ENCODE measurements around the gene DENND1C.

The DENND1C gene

DNA sequence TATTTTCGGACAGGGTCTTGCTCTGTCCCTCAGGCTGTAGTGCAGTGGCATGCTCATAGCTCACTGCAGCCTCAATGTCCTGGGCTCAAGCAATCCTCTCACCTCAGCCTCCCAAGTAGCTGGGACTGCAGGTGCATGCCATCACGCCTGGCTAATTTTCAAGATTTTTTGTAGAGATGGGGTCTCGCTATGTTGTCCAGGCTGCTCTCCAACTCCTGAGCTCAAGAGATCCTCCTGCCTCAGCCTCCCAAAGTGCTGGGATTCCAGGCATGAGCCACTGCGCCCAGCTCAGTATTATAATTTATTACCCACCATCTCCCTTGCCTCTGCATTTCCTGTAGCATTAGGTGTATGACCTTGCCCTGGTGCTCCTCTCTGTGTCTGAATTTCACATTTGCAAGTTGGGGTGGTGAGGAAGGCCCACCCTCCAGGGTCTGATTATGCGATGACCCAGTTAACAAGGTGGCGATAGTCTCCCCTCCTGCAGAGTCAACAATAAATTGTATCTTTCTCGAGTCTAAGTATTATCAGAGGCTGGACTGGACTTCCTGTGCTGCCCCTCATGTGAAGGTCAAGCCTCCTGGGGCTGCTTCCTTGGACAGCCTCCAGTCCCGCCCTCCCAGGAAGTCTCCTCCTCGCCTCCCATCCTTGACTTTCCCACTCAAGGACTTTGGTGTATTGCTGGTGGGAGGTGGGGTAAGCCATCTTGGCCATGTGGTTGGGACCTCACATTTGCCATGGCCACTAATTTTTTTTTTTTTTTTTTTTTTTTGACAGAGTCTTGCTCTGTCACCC is 22.0 kb upstream of the DENND1C start:
- H3K4me1 ChIP-seq (ENCODE audit: control insufficient read depth in 1 of 2, insufficient read depth in 2 of 2, low read length in 2 of 2) = no peaks in the 10 kb centered on the region
- H3K36me3 ChIP-seq (ENCODE audit: control insufficient read depth in 1 of 2, insufficient read depth in 2 of 2, low read length in 2 of 2) = no peaks in the 10 kb centered on the region
- H3K27me3 ChIP-seq (ENCODE audit: control insufficient read depth in 1 of 2, insufficient read depth in 2 of 2, low read length in 2 of 2) = peaks cover 18 to 23% of the 10 kb centered on the region in 2 donors
- H3K27ac ChIP-seq (ENCODE audit: low read depth, low read length) = no peak overlapping the region
- no peak overlapping the region for H3K4me3 ChIP-seq (ENCODE audit: low read depth in 1 of 2, low read length in 2 of 2)
- no peaks in the 10 kb centered on the region for H3K9me3 ChIP-seq (ENCODE audit: control insufficient read depth in 1 of 2, low read length in 2 of 2)
- H3K9ac ChIP-seq (ENCODE audit: low read depth in 1 of 2, low read length in 2 of 2) = no peak overlapping the region

DNA sequence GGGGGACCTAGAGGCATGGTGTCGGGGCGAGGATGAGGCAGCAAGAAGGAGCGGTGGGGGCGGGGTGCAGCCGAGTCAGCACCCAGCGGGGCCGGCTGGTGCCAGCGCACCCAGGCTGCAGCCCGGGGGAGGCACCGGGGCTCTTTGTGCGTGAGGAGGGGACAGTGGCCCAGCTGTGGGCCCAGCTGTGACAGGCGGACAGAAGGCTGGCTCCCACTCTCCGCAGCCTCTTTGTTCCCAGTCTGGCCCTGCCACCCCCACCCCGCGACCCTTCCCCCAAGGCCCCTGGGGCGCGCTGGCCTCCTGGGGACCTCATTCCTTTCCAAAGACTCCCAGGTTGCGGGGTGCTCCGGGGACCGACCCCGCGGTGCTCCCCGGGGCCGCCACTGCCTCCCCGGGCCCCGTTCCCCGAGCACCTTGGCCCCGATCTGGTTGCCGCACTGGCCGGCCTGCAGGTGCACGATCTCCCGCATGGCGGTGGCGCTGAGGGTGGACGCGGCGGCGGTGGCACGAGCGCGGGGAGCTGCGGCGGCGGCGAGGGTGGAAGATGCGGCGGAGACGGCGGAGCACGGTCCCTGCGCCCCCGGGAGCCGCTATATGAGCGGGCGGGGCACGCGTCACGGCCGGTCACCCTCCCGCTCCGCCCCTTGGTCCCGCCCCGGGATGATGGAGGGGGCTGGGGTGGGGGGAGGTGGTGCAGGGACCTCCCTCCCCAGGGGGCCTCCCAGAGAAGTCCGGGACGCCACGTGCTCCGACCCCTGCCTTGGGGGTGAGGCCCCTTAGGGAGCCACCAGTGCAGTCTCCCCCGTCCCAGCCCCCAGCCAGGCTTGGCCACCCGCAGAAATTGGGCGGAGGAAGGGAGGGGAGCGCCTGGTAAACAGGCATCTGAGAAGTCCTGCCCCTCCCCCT is 20.4 kb upstream of the DENND1C start, which contains the start of gene TUBB4A:
Gene TUBB4A, minus strand, starts transcription at position 570 of the 909 bp plus-strand sequence. Its CDS starts 97 bp downstream, at position 473.
- H3K27ac ChIP-seq (ENCODE audit: low read depth, low read length) = no peak within 1 kb of the TSS
- H3K4me1 ChIP-seq (ENCODE audit: control insufficient read depth in 1 of 2, insufficient read depth in 2 of 2, low read length in 2 of 2) = no peaks in the 10 kb centered on the region
- H3K4me3 ChIP-seq (ENCODE audit: low read depth in 1 of 2, low read length in 2 of 2) = peak within 1 kb of the TSS; percentile 8 to 43
- H3K9me3 ChIP-seq (ENCODE audit: control insufficient read depth in 1 of 2, low read length in 2 of 2) = no peaks in the 10 kb centered on the region
- H3K9ac ChIP-seq (ENCODE audit: low read depth in 1 of 2, low read length in 2 of 2) = no peak within 1 kb of the TSS
- H3K36me3 ChIP-seq (ENCODE audit: control insufficient read depth in 1 of 2, insufficient read depth in 2 of 2, low read length in 2 of 2) = no peaks in the 10 kb centered on the region
- H3K27me3 ChIP-seq (ENCODE audit: control insufficient read depth in 1 of 2, insufficient read depth in 2 of 2, low read length in 2 of 2) = peaks cover 21 to 23% of the 10 kb centered on the region in 2 donors

DNA sequence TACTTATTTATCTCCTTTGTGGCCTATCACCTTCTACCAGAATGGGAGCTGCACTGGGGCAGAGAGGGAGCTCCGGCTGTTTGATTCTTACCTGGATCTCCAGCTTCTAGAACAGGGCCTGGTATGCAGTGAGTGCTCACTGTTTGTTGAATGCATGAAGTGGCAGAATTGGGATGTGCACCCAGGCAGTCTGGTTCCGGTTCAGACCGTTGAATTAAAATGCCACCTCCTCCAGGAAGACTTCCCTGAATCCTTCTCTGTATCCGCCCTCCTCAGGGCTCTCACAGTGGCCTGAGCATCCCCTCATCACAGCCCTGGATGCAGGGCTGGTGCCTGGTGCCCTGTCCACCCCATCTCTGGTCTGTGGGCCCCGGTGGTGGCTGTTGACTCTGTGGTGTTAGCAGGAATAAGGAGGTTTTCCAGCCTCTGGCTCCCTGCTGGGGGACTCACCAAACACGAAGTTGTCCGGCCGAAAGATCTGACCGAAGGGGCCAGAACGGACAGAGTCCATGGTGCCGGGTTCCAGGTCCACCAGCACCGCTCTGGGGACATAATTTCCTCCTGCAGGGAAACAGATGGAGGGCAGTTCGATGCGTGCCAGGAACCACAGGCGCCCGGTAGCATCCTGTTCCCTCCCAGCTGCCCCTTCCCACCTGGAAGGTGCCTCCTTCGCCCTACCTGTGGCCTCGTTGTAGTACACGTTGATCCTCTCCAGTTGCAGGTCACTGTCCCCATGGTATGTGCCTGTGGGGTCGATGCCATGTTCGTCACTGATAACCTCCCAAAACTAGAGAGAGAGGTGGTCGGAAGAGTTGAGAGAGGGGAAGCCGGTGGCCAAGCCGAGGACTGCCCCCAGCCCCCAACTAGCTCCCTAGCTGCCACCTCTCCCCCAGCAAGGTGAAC is 19.5 kb upstream of the DENND1C start:
- H3K9me3 ChIP-seq (ENCODE audit: control insufficient read depth in 1 of 2, low read length in 2 of 2) = no peaks in the 10 kb centered on the region
- peaks cover 21 to 23% of the 10 kb centered on the region in 2 donors for H3K27me3 ChIP-seq (ENCODE audit: control insufficient read depth in 1 of 2, insufficient read depth in 2 of 2, low read length in 2 of 2)
- H3K4me1 ChIP-seq (ENCODE audit: control insufficient read depth in 1 of 2, insufficient read depth in 2 of 2, low read length in 2 of 2) = no peaks in the 10 kb centered on the region
- H3K4me3 ChIP-seq (ENCODE audit: low read depth in 1 of 2, low read length in 2 of 2) = no peak overlapping the region
- H3K27ac ChIP-seq (ENCODE audit: low read depth, low read length) = no peak overlapping the region
- H3K36me3 ChIP-seq (ENCODE audit: control insufficient read depth in 1 of 2, insufficient read depth in 2 of 2, low read length in 2 of 2) = no peaks in the 10 kb centered on the region
- no peak overlapping the region for H3K9ac ChIP-seq (ENCODE audit: low read depth in 1 of 2, low read length in 2 of 2)

DNA sequence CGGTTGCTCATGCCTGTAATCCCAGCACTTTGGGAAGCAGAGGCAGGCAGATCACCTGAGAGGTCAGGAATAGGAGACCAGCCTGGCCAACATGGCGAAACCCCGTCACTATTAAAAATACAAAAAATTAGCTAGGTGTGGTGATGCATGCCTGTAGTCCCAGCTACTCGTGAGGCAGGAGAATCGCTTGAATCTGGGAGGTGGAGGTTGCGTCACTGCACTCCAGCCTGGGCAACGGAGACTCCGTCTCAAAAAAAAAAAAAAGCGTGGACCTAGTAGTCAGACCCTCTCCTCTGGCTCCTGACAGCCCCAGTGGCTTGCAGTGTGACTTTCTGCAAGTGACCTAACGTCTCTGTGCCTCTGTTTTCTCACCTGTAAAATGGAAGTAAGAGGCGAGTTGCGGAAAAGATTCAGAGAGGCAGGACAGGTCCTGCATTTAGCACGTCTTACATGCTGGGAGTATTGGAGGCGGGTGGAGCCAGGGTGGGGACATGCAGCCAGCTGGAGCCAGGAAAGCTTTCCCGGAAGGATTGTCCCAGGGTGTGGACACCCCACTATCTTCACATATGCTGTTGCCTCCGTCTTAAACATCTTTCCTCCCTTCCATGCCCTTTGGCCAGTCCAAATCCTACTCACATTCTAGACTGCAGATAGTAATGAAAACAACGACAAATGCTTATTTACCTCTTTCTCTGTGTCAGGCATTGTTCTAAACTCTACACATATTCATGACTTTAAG is 17.6 kb upstream of the DENND1C start:
- no peaks in the 10 kb centered on the region for H3K9me3 ChIP-seq (ENCODE audit: control insufficient read depth in 1 of 2, low read length in 2 of 2)
- no peaks in the 10 kb centered on the region for H3K36me3 ChIP-seq (ENCODE audit: control insufficient read depth in 1 of 2, insufficient read depth in 2 of 2, low read length in 2 of 2)
- no peak overlapping the region for H3K4me3 ChIP-seq (ENCODE audit: low read depth in 1 of 2, low read length in 2 of 2)
- no peak overlapping the region for H3K27ac ChIP-seq (ENCODE audit: low read depth, low read length)
- no peak overlapping the region for H3K9ac ChIP-seq (ENCODE audit: low read depth in 1 of 2, low read length in 2 of 2)
- H3K27me3 ChIP-seq (ENCODE audit: control insufficient read depth in 1 of 2, insufficient read depth in 2 of 2, low read length in 2 of 2) = peaks cover 21 to 23% of the 10 kb centered on the region in 2 donors
- H3K4me1 ChIP-seq (ENCODE audit: control insufficient read depth in 1 of 2, insufficient read depth in 2 of 2, low read length in 2 of 2) = no peaks in the 10 kb centered on the region

DNA sequence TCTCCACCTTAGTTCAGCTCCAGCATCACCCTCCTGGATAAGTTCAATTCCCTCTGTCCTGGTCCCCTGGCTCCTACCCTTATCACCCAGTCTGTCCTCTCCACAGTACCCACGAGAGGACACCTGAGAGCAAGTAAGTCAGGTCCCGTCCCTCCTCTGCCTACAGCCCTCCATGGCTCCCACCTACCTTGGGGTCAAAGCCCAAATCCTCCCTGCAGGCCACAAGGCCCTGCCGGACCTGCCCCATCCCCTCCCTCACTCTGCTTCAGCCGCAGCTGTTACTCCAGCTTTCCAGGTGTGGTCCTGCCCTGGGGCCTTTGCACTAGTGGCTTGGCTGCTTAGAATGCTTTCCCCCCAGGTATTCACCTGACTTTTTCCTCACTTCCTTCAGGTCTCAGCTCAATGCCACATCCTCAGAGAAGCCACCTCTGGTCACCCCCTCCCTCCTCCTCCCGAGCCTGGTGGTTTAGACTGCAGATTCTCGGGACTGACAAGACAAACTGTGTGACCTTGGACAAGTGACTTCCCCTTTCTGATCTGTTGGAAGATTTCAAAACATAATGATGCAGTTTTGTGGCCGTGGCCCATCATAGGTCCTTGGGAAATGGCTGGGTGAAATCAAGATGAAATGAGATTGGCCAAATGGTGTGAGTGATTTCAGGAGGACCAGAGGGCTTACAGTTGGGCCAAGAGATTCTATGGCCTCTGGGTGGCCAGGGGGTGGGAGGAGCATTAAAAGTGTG is 16.9 kb upstream of the DENND1C start:
- H3K9ac ChIP-seq (ENCODE audit: low read depth in 1 of 2, low read length in 2 of 2) = no peak overlapping the region
- H3K27ac ChIP-seq (ENCODE audit: low read depth, low read length) = no peak overlapping the region
- H3K36me3 ChIP-seq (ENCODE audit: control insufficient read depth in 1 of 2, insufficient read depth in 2 of 2, low read length in 2 of 2) = no peaks in the 10 kb centered on the region
- no peaks in the 10 kb centered on the region for H3K4me1 ChIP-seq (ENCODE audit: control insufficient read depth in 1 of 2, insufficient read depth in 2 of 2, low read length in 2 of 2)
- peaks cover 21 to 23% of the 10 kb centered on the region in 2 donors for H3K27me3 ChIP-seq (ENCODE audit: control insufficient read depth in 1 of 2, insufficient read depth in 2 of 2, low read length in 2 of 2)
- no peak overlapping the region for H3K4me3 ChIP-seq (ENCODE audit: low read depth in 1 of 2, low read length in 2 of 2)
- H3K9me3 ChIP-seq (ENCODE audit: control insufficient read depth in 1 of 2, low read length in 2 of 2) = no peaks in the 10 kb centered on the region

DNA sequence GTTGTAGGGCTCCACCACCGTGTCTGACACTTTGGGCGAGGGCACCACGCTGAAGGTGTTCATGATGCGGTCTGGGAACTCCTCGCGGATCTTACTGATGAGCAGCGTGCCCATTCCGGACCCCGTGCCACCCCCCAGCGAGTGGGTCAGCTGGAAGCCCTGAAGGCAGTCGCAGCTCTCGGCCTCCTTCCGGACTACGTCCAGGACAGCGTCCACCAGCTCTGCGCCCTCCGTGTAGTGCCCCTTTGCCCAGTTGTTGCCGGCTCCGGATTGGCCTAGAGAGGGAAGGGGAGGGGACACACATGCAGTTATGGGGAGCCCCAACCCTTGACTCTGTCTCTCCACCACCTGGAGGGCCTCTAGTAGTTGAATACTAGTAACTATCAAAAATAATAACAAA is 14.4 kb upstream of the DENND1C start:
- no peak overlapping the region for H3K9ac ChIP-seq (ENCODE audit: low read depth in 1 of 2, low read length in 2 of 2)
- peaks cover 4 to 9% of the 10 kb centered on the region in 2 donors for H3K27me3 ChIP-seq (ENCODE audit: control insufficient read depth in 1 of 2, insufficient read depth in 2 of 2, low read length in 2 of 2)
- no peak overlapping the region for H3K27ac ChIP-seq (ENCODE audit: low read depth, low read length)
- H3K36me3 ChIP-seq (ENCODE audit: control insufficient read depth in 1 of 2, insufficient read depth in 2 of 2, low read length in 2 of 2) = no peaks in the 10 kb centered on the region
- H3K4me1 ChIP-seq (ENCODE audit: control insufficient read depth in 1 of 2, insufficient read depth in 2 of 2, low read length in 2 of 2) = no peaks in the 10 kb centered on the region
- no peaks in the 10 kb centered on the region for H3K9me3 ChIP-seq (ENCODE audit: control insufficient read depth in 1 of 2, low read length in 2 of 2)
- no peak overlapping the region for H3K4me3 ChIP-seq (ENCODE audit: low read depth in 1 of 2, low read length in 2 of 2)

DNA sequence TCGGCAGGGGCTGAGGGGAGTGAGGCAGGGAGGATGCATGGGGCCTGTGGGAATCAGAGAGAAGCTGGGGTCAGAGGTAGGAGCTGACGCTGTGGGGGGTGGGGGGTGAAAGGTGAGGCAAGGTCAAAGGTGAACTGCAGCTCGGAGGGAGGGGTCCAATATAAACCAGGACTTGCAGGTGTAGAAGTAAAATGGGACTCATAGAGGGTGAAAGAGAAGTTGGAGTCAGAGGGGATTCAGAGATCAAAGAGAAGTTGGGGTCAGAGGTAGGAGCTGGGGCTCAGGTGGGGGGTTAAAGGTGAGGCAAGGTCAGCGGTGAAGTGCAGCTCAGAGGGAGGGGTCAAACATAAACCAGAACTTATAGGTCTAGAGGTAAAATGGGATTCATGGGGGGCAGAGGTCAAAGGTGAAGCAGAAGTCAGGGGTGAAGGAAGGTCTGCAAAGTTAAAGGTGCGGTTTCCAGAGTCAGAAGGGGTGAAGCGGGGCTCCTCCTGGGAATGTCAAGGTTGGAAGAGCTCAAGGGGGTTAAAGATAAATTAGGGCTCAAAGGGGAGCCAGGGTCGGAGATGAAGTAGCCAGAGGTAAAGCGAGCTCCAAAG is 12.9 kb upstream of the DENND1C start:
- Histone ChIP-seq H3K4me1 (ENCODE audit: control insufficient read depth in 1 of 2, insufficient read depth in 2 of 2, low read length in 2 of 2) (no peaks in the 10 kb centered on the region), H3K9me3 (ENCODE audit: control insufficient read depth in 1 of 2, low read length in 2 of 2) (no peaks in the 10 kb centered on the region), H3K4me3 (ENCODE audit: low read depth in 1 of 2, low read length in 2 of 2) (no peak overlapping the region), H3K27ac (ENCODE audit: low read depth, low read length) (no peak overlapping the region), H3K27me3 (ENCODE audit: control insufficient read depth in 1 of 2, insufficient read depth in 2 of 2, low read length in 2 of 2) (peaks cover 2 to 5% of the 10 kb centered on the region in 2 donors), H3K36me3 (ENCODE audit: control insufficient read depth in 1 of 2, insufficient read depth in 2 of 2, low read length in 2 of 2) (no peaks in the 10 kb centered on the region), H3K9ac (ENCODE audit: low read depth in 1 of 2, low read length in 2 of 2) (no peak overlapping the region)

DNA sequence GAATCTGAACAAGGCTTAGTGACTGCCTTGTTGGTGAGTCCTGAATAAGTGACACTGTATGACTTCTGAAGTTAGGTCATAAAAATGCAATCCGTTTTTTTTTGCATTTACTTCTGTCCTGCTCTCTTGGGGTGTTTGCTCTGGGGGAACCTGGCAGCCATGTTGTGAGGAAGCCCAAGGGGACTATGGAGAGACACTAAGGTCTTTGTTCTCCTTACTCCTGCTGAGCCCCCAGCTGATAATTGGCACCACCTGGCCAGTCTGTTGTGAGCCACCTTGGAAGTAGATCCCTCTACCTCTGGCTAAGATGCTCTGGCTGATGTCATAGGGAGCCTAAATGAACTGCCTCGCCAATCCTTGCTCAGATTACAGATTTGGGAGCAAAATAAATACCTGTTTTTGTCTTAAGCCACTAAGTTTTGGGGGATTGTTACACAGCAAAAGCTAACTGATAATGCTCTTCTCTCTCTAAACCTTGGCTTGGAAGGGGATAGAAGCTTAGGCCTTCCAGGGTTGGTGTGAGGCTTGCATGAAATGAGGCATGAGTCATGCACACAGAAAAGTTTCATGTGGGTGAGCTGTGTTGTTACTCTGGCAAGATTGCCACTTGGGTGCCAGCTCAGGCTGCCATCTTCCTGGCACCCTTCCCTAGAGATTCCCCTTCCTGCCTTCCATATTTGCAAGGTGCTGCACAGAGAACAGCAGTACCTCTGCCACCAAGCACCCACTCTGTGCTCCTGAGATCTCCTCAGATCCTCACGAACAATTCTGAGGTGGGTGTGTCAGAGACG is 10.4 kb upstream of the DENND1C start:
- Histone ChIP-seq H3K27ac (ENCODE audit: low read depth, low read length) (no peak overlapping the region), H3K4me3 (ENCODE audit: low read depth in 1 of 2, low read length in 2 of 2) (no peak overlapping the region), H3K36me3 (ENCODE audit: control insufficient read depth in 1 of 2, insufficient read depth in 2 of 2, low read length in 2 of 2) (no peaks in the 10 kb centered on the region), H3K9me3 (ENCODE audit: control insufficient read depth in 1 of 2, low read length in 2 of 2) (no peaks in the 10 kb centered on the region), H3K4me1 (ENCODE audit: control insufficient read depth in 1 of 2, insufficient read depth in 2 of 2, low read length in 2 of 2) (no peaks in the 10 kb centered on the region), H3K27me3 (ENCODE audit: control insufficient read depth in 1 of 2, insufficient read depth in 2 of 2, low read length in 2 of 2) (peaks cover 0 to 5% of the 10 kb centered on the region in 2 donors), H3K9ac (ENCODE audit: low read depth in 1 of 2, low read length in 2 of 2) (no peak overlapping the region)

All from duodenal mucosa (tissue), 2 donors.